Heart left ventricle (tissue), 16 donors: ENCODE results near the gene TANGO2. TPM values are rescaled to one million over a fixed set of nuclear protein-coding genes. Genes with fewer than 3 reads are reported as not detected.

ENCODE experiments used
- ATAC-seq, 4 donors: fragments of 200-7000 bp; cut with Tn5 transposase; one replicate each; pipeline ENCODE4 v1.9.1; 2020 to 2022; ENCODE audit warnings: moderate library complexity in 4 of 4, mild to moderate bottlenecking in 3 of 4, moderate number of reproducible peaks in 1 of 4
- DNase-seq, 5 donors: peaks; one replicate each; pipeline ENCODE4 v3.0.0-alpha.2; 2020
- H3K27ac ChIP-seq, 12 donors: fragments of 200-600 bp; sonication (generic) in 4 of 12; one replicate each; pipeline versions ENCODE4 v1.5.0 to v1.8.0; 2016 to 2022; ENCODE audit warnings: mild to moderate bottlenecking in 2 of 12
- H3K27me3 ChIP-seq, 9 donors: fragments of 200-600 bp; sonication (generic) in 2 of 9; one replicate each; pipeline versions ENCODE4 v1.5.1 to v1.8.0; 2016 to 2022; ENCODE audit warnings: mild to moderate bottlenecking in 3 of 9
- H3K36me3 ChIP-seq, 9 donors: fragments of 200-600 bp; sonication (generic) in 2 of 9; one replicate each; pipeline versions ENCODE4 v1.5.0 to v1.8.0; 2018 to 2022; ENCODE audit warnings: mild to moderate bottlenecking in 2 of 9
- H3K4me1 ChIP-seq, 12 donors: fragments of 200-600 bp; sonication (generic) in 4 of 12; one replicate each; pipeline versions ENCODE4 v1.5.0 to v1.8.0; 2016 to 2022; ENCODE audit warnings: mild to moderate bottlenecking in 3 of 12
- H3K4me3 ChIP-seq, 12 donors: fragments of 200-600 bp; sonication (generic) in 4 of 12; one replicate each; pipeline versions ENCODE4 v1.5.0 to v1.8.0; 2017 to 2022; ENCODE audit warnings: mild to moderate bottlenecking in 9 of 12, moderate library complexity in 4 of 12
- H3K9me3 ChIP-seq, 12 donors: fragments of 200-600 bp; sonication (generic) in 4 of 12; one replicate each; pipeline versions ENCODE4 v1.5.0 to v1.8.0; 2016 to 2022; ENCODE audit warnings: mild to moderate bottlenecking in 1 of 12
- POLR2A ChIP-seq, 2 donors: fragments of 450-650 bp; IDR thresholded peaks; one replicate each; pipeline ENCODE4 v1.6.1; 2017; ENCODE audit warnings: antibody characterized with exemption in 2 of 2, mild to moderate bottlenecking in 2 of 2, moderate library complexity in 2 of 2
- WGBS, 4 donors: extraction: QIAGEN DNeasy Blood & Tissue Kit in 2 of 4; methylation state at CpG; one replicate each; pipeline versions ENCODE4 v1.1.5 to v1.1.7; 2013 to 2018; 5-methylcytosine and 5-hydroxymethylcytosine counted together
- intact Hi-C, 10 donors: fragments of 100-400 bp; cut with DNase I; formaldehyde crosslinking; loops; one replicate each; pipeline versions ENCODE4 v1.11.1 to v1.14.2; 2022
- polyA plus RNA-seq, 2 donors: library from polyadenylated mRNA; stranded (reverse); fragments of 200-250 nt; gene quantifications; one replicate each; pipeline ENCODE4 v1.2.3, GENCODE V29; 2013
- total RNA-seq, 9 donors: library from RNA; depleted of rRNA in 2 of 9; stranded (reverse); fragments of >200 nt in 2 of 9; fragmentation: NEBNext Ultra II Directional in 3 of 9; extraction: Animal tissue kit (Norgen Biotek cat#: 25700) in 3 of 9; gene quantifications; one replicate each; pipeline versions ENCODE4 v1.1.0 to v1.2.4, GENCODE V29; 2016 to 2023
- TF ChIP-seq, protein P1 (sequence below), 12 donors: fragments of 200-600 bp; sonication (generic) in 4 of 12; IDR thresholded peaks; one replicate each; pipeline versions ENCODE4 v1.5.0 to v1.8.0; 2018 to 2022; ENCODE audit warnings: antibody characterized with exemption in 12 of 12, mild to moderate bottlenecking in 5 of 12
- donor health status: ischemic (EF 13 %, LVEDD 7.1; RV severe dilation, severe dysfunction).
- donor health status: healthy with polysubstance abuse.
- donor health status: DM: no; HTN: yes; CAD: no.
- donor health status: DM: no; HTN: no; CAD: no.
- donor health status: ischemic (EF 25% LVEDD 6.9; RV normal size, moderate dysfunction).
- donor health status: ischemic (EF 25% LVEDD 5.7; RV mildly dilated, moderate dysfunction).
- donor health status: healthy.
- donor health status: DM: yes; HTN: yes; CAD: no.
- donor health status: ischemic (EF 35%, LVEDD 5.7; RV mildly dilated, moderate dysfunction).
- donor health status: nonischemic (EF 11% LVEDD 7.7; RV severe dilation, severe dysfunction).
- donor health status: DM: yes; HTN: yes; CAD: no.
- donor health status: PGD.
- donor health status: ischemic (EF 29% LVEDD 5.4; RV normal size, mild dysfunction).
- donor health status: nonischemic (EF 23%, LVEDD 6.1; RV moderate dilation, normal function).

The TANGO2 gene
- total and polyA plus RNA-seq, 11 donors, result 51.3 to 341 (median 63.0) TPM

DNA sequence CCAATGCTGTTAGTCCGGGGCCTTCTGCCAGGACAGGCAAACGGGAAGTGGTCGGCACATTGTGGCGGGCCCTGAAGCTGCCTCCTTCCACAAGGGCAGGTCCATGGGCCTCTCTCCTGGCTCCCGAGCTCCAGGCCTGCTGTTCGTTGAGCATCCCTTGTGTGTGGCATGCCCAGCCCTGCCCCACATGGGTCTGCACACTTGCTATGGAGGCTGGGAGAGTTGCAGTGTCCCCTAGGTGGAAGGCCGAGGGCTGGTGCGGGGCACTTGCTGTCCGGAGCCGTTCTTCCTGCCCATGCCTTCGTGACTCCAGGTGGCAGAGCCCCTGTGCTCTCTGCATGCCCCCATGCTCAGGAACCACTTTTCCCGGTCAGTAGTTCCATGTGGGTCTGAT is 33.1 kb downstream of the TANGO2 start:
- H3K27ac ChIP-seq, result peak overlapping the region in 1 of 12 donors; percentile 22
- WGBS, 4 donors, result 72 to 87% (median 81%) methylated on average over 10 to 12 of the region's 12 CpGs
- no peaks in the 10 kb centered on the region for H3K27me3 ChIP-seq
- H3K36me3 ChIP-seq, result peaks cover 0 to 93% (median 80%) of the 10 kb centered on the region in 9 donors
- no peaks in the 10 kb centered on the region for H3K9me3 ChIP-seq
- H3K4me3 ChIP-seq, result no peak overlapping the region
- DNase-seq (no peak), ATAC-seq (peak in 3 of 4 donors; percentile 14 to 31 (median 17))
- TF ChIP-seq, protein P1, sequence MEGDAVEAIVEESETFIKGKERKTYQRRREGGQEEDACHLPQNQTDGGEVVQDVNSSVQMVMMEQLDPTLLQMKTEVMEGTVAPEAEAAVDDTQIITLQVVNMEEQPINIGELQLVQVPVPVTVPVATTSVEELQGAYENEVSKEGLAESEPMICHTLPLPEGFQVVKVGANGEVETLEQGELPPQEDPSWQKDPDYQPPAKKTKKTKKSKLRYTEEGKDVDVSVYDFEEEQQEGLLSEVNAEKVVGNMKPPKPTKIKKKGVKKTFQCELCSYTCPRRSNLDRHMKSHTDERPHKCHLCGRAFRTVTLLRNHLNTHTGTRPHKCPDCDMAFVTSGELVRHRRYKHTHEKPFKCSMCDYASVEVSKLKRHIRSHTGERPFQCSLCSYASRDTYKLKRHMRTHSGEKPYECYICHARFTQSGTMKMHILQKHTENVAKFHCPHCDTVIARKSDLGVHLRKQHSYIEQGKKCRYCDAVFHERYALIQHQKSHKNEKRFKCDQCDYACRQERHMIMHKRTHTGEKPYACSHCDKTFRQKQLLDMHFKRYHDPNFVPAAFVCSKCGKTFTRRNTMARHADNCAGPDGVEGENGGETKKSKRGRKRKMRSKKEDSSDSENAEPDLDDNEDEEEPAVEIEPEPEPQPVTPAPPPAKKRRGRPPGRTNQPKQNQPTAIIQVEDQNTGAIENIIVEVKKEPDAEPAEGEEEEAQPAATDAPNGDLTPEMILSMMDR (IDR thresholded peaks at IDR 0.05), result no peak
- TF ChIP-seq POLR2A (IDR thresholded peaks at IDR 0.05), result no peak
- intact Hi-C loops, result no loop called here
- peaks cover 0 to 13% (median 0%) of the 10 kb centered on the region in 12 donors for H3K4me1 ChIP-seq

- WGBS, 4 donors, result 84 to 94% (median 90%) methylated on average over 4 to 6 of the region's 6 CpGs
- no peak for DNase-seq
- H3K27ac ChIP-seq, result no peak overlapping the region
- no peaks in the 10 kb centered on the region for H3K27me3 ChIP-seq
- peaks cover 0 to 13% (median 0%) of the 10 kb centered on the region in 12 donors for H3K4me1 ChIP-seq
- TF ChIP-seq, protein P1 (IDR thresholded peaks at IDR 0.05), result no peak
- TF ChIP-seq POLR2A (IDR thresholded peaks at IDR 0.05), result no peak
- H3K4me3 ChIP-seq, result no peak overlapping the region
- no peaks in the 10 kb centered on the region for H3K9me3 ChIP-seq
- H3K36me3 ChIP-seq, result peaks cover 0 to 96% (median 80%) of the 10 kb centered on the region in 9 donors
- intact Hi-C loops, result no loop called here
- peak in 3 of 4 donors; percentile 21 to 27 (median 27) for ATAC-seq
These were observed 33.6 kb downstream of the TANGO2 start for GRCh38 chr22:20054485-20054884.

DNA sequence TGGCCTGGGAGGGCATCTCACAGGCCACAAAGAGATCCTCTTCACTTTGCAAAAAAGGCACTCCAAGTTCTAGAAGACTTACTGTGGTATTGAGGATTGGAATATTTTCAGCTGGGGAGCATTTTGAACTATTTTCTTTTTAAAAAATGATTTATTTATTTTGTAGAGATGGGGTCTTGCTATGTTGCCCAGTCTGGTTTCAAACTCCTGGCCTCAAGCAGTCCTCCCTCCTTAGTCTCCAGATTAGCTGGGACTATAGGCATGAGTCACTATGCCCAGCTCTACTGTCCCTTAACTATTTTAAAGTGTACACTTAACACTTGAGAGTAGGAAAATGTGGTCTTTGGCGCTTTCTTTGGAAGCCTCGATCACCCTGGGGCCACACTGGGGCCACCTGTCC is 34.2 kb downstream of the TANGO2 start:
- 96 to 100% (median 99%) methylated on average over 2 of the region's 2 CpGs for WGBS, 4 donors
- H3K4me3 ChIP-seq, result no peak overlapping the region
- ATAC-seq, result no peak
- H3K9me3 ChIP-seq, result no peaks in the 10 kb centered on the region
- H3K27ac ChIP-seq, result no peak overlapping the region
- TF ChIP-seq POLR2A (IDR thresholded peaks at IDR 0.05), result no peak
- TF ChIP-seq, protein P1 (IDR thresholded peaks at IDR 0.05), result no peak
- peaks cover 0 to 95% (median 80%) of the 10 kb centered on the region in 9 donors for H3K36me3 ChIP-seq
- H3K27me3 ChIP-seq, result no peaks in the 10 kb centered on the region
- peaks cover 0 to 13% (median 0%) of the 10 kb centered on the region in 12 donors for H3K4me1 ChIP-seq
- intact Hi-C loops, result no loop called here
- DNase-seq, result no peak

DNA sequence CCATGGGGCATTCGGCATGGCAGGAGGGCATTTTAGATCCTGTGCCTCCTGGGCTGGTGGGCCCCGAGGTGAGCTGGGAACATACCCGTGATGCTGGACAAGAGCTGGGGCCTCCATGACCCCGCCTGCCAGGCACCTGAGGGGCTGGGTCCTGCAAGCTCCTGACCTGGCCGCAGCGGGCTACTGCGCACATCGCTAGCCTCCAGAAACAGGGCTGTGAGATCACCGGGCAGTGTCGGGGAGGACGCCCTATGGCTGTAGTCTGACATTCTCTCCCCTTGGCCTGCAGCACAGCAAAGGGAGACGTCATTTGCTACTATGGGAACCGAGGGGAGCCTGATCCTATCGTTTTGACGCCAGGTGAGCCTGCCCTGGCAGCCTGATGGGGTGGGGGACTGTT is 34.7 kb downstream of the TANGO2 start:
- no peak overlapping the region for H3K4me3 ChIP-seq
- TF ChIP-seq, protein P1 (IDR thresholded peaks at IDR 0.05), result no peak
- no peak for TF ChIP-seq POLR2A (IDR thresholded peaks at IDR 0.05)
- ATAC-seq, result no peak
- peaks cover 0 to 13% (median 0%) of the 10 kb centered on the region in 12 donors for H3K4me1 ChIP-seq
- H3K27ac ChIP-seq, result no peak overlapping the region
- DNase-seq, result no peak
- no peaks in the 10 kb centered on the region for H3K27me3 ChIP-seq
- H3K9me3 ChIP-seq, result no peaks in the 10 kb centered on the region
- intact Hi-C loops, result no loop called here
- 90 to 95% (median 94%) methylated on average over 14 to 15 of the region's 15 CpGs for WGBS, 4 donors
- peaks cover 0 to 98% (median 84%) of the 10 kb centered on the region in 9 donors for H3K36me3 ChIP-seq
